ENCODE measurements around the gene AFMID. TPM values are rescaled to one million over a fixed set of nuclear protein-coding genes. Genes with fewer than 3 reads are reported as not detected.

Gene AFMID
- total RNA-seq, 1 experiment from 2014 or later: 65.8 TPM

DNA sequence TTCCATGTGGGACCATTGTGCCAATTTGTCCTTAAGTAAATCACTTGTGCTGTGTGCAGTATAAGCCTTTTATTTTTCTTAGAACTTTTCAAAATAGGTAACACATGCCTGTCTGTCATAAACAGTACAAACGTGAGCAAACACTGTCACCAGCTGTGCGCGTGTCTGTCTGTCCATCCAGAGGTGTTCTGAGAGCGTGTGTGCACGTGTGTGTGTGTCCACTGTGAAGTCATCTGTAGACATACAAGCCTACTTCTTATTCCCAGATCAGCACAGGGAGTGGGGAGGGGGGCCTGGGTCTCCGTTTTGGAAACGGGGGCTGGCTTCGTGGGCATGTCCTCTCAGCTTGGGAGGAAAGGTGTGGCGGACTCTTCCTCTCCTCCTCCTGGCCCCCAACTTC is 53.7 kb downstream of the AFMID start:
- Histone ChIP-seq H3K9me3 (ENCODE audit: control insufficient read depth in 1 of 2, insufficient read depth in 1 of 2, low read depth in 1 of 2, low read length in 2 of 2) (no peaks in the 10 kb centered on the region), H3K4me3 (replicated peaks in 1 of 2; ENCODE audit: low read depth in 1 of 2, low read length in 2 of 2) (no peak overlapping the region), H2AFZ (ENCODE audit: low read depth, low read length, poor library complexity, severe bottlenecking) (no peak overlapping the region), H3K27ac (ENCODE audit: low read depth, low read length) (no peak overlapping the region), H4K20me1 (ENCODE audit: insufficient read depth) (no peaks in the 10 kb centered on the region), H3K27me3 (ENCODE audit: insufficient read depth, low read length) (no peaks in the 10 kb centered on the region), H3K79me2 (ENCODE audit: insufficient read depth, low read length) (no peaks in the 10 kb centered on the region), H3K4me1 (ENCODE audit: control insufficient read depth in 1 of 2, insufficient read depth in 2 of 2, low read length in 2 of 2) (peaks cover 0 to 9% of the 10 kb centered on the region in 2 experiments; a peak in 1 of 4 replicates), H3K9ac (ENCODE audit: low read length) (no peak overlapping the region), H3K4me2 (ENCODE audit: low read length) (no peak overlapping the region), H3K36me3 (ENCODE audit: control insufficient read depth in 1 of 2, insufficient read depth in 2 of 2, low read length in 2 of 2) (no peaks in the 10 kb centered on the region), H3K9me2 (ENCODE audit: insufficient read depth) (no peaks in the 10 kb centered on the region)
- intact Hi-C loops (cut with micrococcal nuclease): no loop called here
- POLR2A ChIA-PET: interaction anchor here (0.6 kb wide), 1 partner anchor 101 kb away, joined by 4 read pairs; no protein-coding TSS in a partner anchor
- no peak for TF ChIP-seq SP1 (IDR thresholded peaks at IDR 0.05; ENCODE audit: low read depth)
- TF ChIP-seq, protein P1, sequence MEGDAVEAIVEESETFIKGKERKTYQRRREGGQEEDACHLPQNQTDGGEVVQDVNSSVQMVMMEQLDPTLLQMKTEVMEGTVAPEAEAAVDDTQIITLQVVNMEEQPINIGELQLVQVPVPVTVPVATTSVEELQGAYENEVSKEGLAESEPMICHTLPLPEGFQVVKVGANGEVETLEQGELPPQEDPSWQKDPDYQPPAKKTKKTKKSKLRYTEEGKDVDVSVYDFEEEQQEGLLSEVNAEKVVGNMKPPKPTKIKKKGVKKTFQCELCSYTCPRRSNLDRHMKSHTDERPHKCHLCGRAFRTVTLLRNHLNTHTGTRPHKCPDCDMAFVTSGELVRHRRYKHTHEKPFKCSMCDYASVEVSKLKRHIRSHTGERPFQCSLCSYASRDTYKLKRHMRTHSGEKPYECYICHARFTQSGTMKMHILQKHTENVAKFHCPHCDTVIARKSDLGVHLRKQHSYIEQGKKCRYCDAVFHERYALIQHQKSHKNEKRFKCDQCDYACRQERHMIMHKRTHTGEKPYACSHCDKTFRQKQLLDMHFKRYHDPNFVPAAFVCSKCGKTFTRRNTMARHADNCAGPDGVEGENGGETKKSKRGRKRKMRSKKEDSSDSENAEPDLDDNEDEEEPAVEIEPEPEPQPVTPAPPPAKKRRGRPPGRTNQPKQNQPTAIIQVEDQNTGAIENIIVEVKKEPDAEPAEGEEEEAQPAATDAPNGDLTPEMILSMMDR (IDR thresholded peaks at IDR 0.05 in 2 of 3, conservative IDR thresholded peaks at IDR 0.05 in 1 of 3; ENCODE audit: borderline replicate concordance in 1 of 3, insufficient read depth in 1 of 3, low read depth in 2 of 3, low read length in 2 of 3): no peak
- no peak for TF ChIP-seq CBX3 (IDR thresholded peaks at IDR 0.05; ENCODE audit: low read depth)
- TF ChIP-seq, protein P2, sequence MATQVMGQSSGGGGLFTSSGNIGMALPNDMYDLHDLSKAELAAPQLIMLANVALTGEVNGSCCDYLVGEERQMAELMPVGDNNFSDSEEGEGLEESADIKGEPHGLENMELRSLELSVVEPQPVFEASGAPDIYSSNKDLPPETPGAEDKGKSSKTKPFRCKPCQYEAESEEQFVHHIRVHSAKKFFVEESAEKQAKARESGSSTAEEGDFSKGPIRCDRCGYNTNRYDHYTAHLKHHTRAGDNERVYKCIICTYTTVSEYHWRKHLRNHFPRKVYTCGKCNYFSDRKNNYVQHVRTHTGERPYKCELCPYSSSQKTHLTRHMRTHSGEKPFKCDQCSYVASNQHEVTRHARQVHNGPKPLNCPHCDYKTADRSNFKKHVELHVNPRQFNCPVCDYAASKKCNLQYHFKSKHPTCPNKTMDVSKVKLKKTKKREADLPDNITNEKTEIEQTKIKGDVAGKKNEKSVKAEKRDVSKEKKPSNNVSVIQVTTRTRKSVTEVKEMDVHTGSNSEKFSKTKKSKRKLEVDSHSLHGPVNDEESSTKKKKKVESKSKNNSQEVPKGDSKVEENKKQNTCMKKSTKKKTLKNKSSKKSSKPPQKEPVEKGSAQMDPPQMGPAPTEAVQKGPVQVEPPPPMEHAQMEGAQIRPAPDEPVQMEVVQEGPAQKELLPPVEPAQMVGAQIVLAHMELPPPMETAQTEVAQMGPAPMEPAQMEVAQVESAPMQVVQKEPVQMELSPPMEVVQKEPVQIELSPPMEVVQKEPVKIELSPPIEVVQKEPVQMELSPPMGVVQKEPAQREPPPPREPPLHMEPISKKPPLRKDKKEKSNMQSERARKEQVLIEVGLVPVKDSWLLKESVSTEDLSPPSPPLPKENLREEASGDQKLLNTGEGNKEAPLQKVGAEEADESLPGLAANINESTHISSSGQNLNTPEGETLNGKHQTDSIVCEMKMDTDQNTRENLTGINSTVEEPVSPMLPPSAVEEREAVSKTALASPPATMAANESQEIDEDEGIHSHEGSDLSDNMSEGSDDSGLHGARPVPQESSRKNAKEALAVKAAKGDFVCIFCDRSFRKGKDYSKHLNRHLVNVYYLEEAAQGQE (IDR thresholded peaks at IDR 0.05; ENCODE audit: low read depth): no peak
- no peak for TF ChIP-seq JUND (IDR thresholded peaks at IDR 0.05)
- TF ChIP-seq, protein P3, sequence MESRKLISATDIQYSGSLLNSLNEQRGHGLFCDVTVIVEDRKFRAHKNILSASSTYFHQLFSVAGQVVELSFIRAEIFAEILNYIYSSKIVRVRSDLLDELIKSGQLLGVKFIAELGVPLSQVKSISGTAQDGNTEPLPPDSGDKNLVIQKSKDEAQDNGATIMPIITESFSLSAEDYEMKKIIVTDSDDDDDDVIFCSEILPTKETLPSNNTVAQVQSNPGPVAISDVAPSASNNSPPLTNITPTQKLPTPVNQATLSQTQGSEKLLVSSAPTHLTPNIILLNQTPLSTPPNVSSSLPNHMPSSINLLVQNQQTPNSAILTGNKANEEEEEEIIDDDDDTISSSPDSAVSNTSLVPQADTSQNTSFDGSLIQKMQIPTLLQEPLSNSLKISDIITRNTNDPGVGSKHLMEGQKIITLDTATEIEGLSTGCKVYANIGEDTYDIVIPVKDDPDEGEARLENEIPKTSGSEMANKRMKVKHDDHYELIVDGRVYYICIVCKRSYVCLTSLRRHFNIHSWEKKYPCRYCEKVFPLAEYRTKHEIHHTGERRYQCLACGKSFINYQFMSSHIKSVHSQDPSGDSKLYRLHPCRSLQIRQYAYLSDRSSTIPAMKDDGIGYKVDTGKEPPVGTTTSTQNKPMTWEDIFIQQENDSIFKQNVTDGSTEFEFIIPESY (IDR thresholded peaks at IDR 0.05; ENCODE audit: extremely low read depth, insufficient replicate concordance, low read length): no peak
- TF ChIP-seq EGR1 (IDR thresholded peaks at IDR 0.05; ENCODE audit: low read depth): no peak
- no peak for TF ChIP-seq SIN3A (IDR thresholded peaks at IDR 0.05; ENCODE audit: low read depth)
- TF ChIP-seq POLR2A (IDR thresholded peaks at IDR 0.05; ENCODE audit: borderline replicate concordance, extremely low read depth, insufficient read depth, insufficient read length): no peak
- no peak for TF ChIP-seq POLR2AphosphoS5 (IDR thresholded peaks at IDR 0.05; ENCODE audit: low read depth, low read length)
- TF ChIP-seq CEBPB (IDR thresholded peaks at IDR 0.05; ENCODE audit: low read depth): no peak
- no peak for TF ChIP-seq FOSL1 (IDR thresholded peaks at IDR 0.05; ENCODE audit: low read depth)
- TF ChIP-seq TCF7L2 (IDR thresholded peaks at IDR 0.05; ENCODE audit: borderline replicate concordance, extremely low read depth, insufficient read depth, insufficient read length): no peak
- TF ChIP-seq RAD21 (IDR thresholded peaks at IDR 0.05; ENCODE audit: low read depth): no peak
- TF ChIP-seq EZH2 (IDR thresholded peaks at IDR 0.05): no peak
- TF ChIP-seq, protein P4, sequence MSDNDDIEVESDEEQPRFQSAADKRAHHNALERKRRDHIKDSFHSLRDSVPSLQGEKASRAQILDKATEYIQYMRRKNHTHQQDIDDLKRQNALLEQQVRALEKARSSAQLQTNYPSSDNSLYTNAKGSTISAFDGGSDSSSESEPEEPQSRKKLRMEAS (IDR thresholded peaks at IDR 0.05): no peak
- no peak for TF ChIP-seq ELF1 (IDR thresholded peaks at IDR 0.05; ENCODE audit: borderline replicate concordance, low read depth)
- TF ChIP-seq YY1 (IDR thresholded peaks at IDR 0.05; ENCODE audit: extremely low read depth, insufficient replicate concordance, low read depth, low read length): no peak
- TF ChIP-seq ZFX (IDR thresholded peaks at IDR 0.05): no peak
- RAD21 ChIA-PET (ENCODE audit: low non-redundant PET in 1 of 2, low total read pairs in 2 of 2, uncharacterized antibody in 2 of 2, unreplicated experiment in 2 of 2): no interaction called here
- DNase-seq (ENCODE audit: low read depth, low spot score) (no peak), ATAC-seq (no peak)
- CTCF ChIA-PET: no interaction called here
- BruUV-seq (replicated peaks): no TSS peak
